ENCODE measurements around the gene DOCK3.
"Not testable (repeated sequence)": the region's sequence is repeated elsewhere in the genome, so short reads cannot be mapped to it uniquely, and the experiment has no call there.

DOCK3 gene

DNA sequence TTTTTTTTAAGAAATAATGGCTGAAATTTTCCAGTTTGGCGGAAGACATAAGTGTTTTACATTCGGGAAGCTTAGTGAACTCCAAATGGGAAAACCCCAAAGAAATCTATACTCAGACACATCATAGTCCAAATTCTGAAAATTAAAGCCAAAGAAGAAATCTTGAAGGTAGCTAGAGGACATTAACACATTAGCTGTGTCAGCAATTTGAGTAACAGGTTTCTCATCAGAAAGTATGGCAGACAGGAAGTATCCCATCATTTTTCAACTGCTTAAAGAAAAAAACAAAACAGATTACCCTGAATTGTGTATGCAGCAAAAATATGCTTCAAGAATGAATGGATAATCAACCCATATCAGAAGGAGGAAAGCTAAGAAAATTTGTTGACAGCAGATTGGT lies 261.7 kb downstream of the DOCK3 start:
- H3K4me3 ChIP-seq (ENCODE audit: low read depth in 1 of 5, low read length in 5 of 5): no peak overlapping the region
- no peaks in the 10 kb centered on the region for H3K4me1 ChIP-seq (ENCODE audit: control insufficient read depth in 5 of 5, insufficient read depth in 5 of 5, low read length in 5 of 5)
- no peak overlapping the region for H3K9ac ChIP-seq (ENCODE audit: low read length in 5 of 5)
- no peaks in the 10 kb centered on the region for H3K27me3 ChIP-seq (ENCODE audit: control insufficient read depth in 5 of 5, insufficient read depth in 4 of 5, low read length in 5 of 5)
- H3K27ac ChIP-seq (ENCODE audit: low read depth, low read length): no peak overlapping the region
- H3K36me3 ChIP-seq (ENCODE audit: control insufficient read depth in 5 of 5, insufficient read depth in 5 of 5, low read length in 5 of 5): no peaks in the 10 kb centered on the region
- H3K9me3 ChIP-seq (ENCODE audit: control insufficient read depth in 5 of 5, low read length in 5 of 5): peaks cover 0 to 5% (median 0%) of the 10 kb centered on the region in 5 donors

DNA sequence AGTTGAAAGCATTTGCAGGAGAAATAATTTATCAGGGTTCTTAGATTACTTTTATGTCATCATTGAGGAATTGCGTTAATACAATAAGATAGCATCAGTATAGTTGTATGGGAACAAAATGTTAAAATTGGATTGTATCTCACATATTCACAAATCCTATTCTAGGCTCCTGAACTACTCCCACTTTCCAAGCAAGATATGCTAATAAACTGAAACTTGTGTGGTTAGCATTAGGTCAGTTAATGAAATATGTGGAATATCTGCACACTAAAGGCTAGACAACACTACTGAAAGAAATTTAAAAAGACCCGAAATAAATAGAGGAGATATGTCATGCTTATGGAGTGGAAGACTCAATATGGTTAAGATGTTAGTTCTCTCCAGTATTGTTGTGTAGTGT lies 272.7 kb downstream of the DOCK3 start:
- Histone ChIP-seq H3K27me3 (ENCODE audit: control insufficient read depth in 5 of 5, insufficient read depth in 4 of 5, low read length in 5 of 5) (peaks cover 0 to 3% (median 0%) of the 10 kb centered on the region in 5 donors), H3K4me1 (ENCODE audit: control insufficient read depth in 5 of 5, insufficient read depth in 5 of 5, low read length in 5 of 5) (no peaks in the 10 kb centered on the region), H3K36me3 (ENCODE audit: control insufficient read depth in 5 of 5, insufficient read depth in 5 of 5, low read length in 5 of 5) (no peaks in the 10 kb centered on the region), H3K4me3 (ENCODE audit: low read depth in 1 of 5, low read length in 5 of 5) (no peak overlapping the region), H3K9ac (ENCODE audit: low read length in 5 of 5) (no peak overlapping the region), H3K27ac (ENCODE audit: low read depth, low read length) (no peak overlapping the region), H3K9me3 (ENCODE audit: control insufficient read depth in 5 of 5, low read length in 5 of 5) (no peaks in the 10 kb centered on the region)

DNA sequence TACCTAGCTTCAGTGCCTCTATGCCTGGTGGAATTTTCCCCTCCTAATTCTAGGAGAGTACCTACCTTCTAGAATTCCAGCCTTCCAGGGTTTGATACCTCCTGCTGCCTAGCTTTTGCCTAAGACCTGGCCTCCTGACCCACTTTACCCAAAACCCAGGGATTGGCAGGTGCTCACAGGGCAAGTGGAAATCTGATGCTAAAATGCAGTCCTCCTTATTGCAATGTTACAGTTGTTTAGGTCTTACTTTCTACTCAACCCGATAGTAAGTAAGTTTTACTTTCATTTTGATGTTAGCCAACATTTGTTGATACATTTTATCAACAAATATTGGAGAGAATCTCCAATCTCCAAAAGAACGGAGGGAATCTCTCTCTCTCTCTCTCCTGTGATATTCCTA lies 275.9 kb downstream of the DOCK3 start:
- Histone ChIP-seq H3K4me1 (ENCODE audit: control insufficient read depth in 5 of 5, insufficient read depth in 5 of 5, low read length in 5 of 5) (no peaks in the 10 kb centered on the region), H3K9ac (ENCODE audit: low read length in 5 of 5) (no peak overlapping the region), H3K9me3 (ENCODE audit: control insufficient read depth in 5 of 5, low read length in 5 of 5) (no peaks in the 10 kb centered on the region), H3K36me3 (ENCODE audit: control insufficient read depth in 5 of 5, insufficient read depth in 5 of 5, low read length in 5 of 5) (no peaks in the 10 kb centered on the region), H3K4me3 (ENCODE audit: low read depth in 1 of 5, low read length in 5 of 5) (no peak overlapping the region), H3K27ac (ENCODE audit: low read depth, low read length) (no peak overlapping the region), H3K27me3 (ENCODE audit: control insufficient read depth in 5 of 5, insufficient read depth in 4 of 5, low read length in 5 of 5) (peaks cover 0 to 3% (median 0%) of the 10 kb centered on the region in 5 donors)

DNA sequence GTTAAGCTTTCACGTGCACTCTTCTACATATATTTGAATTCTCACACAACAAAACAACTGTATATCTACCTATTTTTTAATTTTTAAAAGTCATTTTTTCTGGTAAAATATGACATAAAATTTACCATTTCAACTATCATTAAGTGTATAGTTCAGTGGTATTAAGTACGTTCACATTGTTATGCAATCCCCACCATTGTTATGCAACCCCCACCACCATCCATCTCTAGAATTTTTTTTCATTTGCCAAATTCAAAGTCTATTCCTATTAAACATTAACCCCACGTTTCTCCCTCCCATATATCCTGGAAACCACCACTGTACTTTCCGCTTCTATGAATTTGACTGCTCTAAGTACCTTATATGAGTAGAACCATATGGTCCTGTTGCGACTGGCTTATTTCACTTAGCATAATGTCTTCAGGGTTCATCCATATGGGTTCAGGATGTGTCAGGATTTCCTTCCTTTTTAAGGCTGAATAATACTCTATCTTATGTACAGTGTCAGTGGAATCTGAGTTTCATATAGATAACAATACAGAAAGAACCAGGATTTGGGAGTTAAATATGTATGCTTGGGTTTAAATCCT lies 279.2 kb downstream of the DOCK3 start:
- Histone ChIP-seq H3K4me3 (ENCODE audit: low read depth in 1 of 5, low read length in 5 of 5) (no peak overlapping the region), H3K4me1 (ENCODE audit: control insufficient read depth in 5 of 5, insufficient read depth in 5 of 5, low read length in 5 of 5) (no peaks in the 10 kb centered on the region), H3K9ac (ENCODE audit: low read length in 5 of 5) (no peak overlapping the region), H3K27me3 (ENCODE audit: control insufficient read depth in 5 of 5, insufficient read depth in 4 of 5, low read length in 5 of 5) (peaks cover 0 to 3% (median 0%) of the 10 kb centered on the region in 5 donors), H3K27ac (ENCODE audit: low read depth, low read length) (no peak overlapping the region), H3K9me3 (ENCODE audit: control insufficient read depth in 5 of 5, low read length in 5 of 5) (no peaks in the 10 kb centered on the region), H3K36me3 (ENCODE audit: control insufficient read depth in 5 of 5, insufficient read depth in 5 of 5, low read length in 5 of 5) (no peaks in the 10 kb centered on the region)

DNA sequence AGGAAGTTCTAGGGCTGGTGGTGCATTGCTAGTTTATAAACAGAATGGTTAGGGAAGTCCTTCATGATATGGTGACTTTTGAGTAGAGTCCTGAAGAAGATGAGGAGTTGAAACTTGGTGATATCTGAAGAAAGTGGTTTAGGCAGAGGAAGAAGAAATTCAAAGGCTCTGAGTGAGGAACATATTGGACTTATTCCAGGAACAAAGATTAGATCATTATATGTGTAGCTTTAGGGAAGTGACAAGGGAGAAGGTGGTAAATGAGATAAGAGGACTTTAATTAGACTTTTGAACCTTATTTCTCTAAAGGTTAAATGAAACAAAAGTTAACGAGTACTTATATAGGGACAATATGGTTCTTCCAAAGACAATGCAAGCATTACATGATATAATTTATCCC lies 286.7 kb downstream of the DOCK3 start:
- peaks cover 0 to 5% (median 0%) of the 10 kb centered on the region in 5 donors for H3K27me3 ChIP-seq (ENCODE audit: control insufficient read depth in 5 of 5, insufficient read depth in 4 of 5, low read length in 5 of 5)
- H3K36me3 ChIP-seq (ENCODE audit: control insufficient read depth in 5 of 5, insufficient read depth in 5 of 5, low read length in 5 of 5): no peaks in the 10 kb centered on the region
- no peak overlapping the region for H3K4me3 ChIP-seq (ENCODE audit: low read depth in 1 of 5, low read length in 5 of 5)
- H3K27ac ChIP-seq (ENCODE audit: low read depth, low read length): no peak overlapping the region
- no peaks in the 10 kb centered on the region for H3K4me1 ChIP-seq (ENCODE audit: control insufficient read depth in 5 of 5, insufficient read depth in 5 of 5, low read length in 5 of 5)
- H3K9me3 ChIP-seq (ENCODE audit: control insufficient read depth in 5 of 5, low read length in 5 of 5): no peaks in the 10 kb centered on the region
- no peak overlapping the region for H3K9ac ChIP-seq (ENCODE audit: low read length in 5 of 5)

DNA sequence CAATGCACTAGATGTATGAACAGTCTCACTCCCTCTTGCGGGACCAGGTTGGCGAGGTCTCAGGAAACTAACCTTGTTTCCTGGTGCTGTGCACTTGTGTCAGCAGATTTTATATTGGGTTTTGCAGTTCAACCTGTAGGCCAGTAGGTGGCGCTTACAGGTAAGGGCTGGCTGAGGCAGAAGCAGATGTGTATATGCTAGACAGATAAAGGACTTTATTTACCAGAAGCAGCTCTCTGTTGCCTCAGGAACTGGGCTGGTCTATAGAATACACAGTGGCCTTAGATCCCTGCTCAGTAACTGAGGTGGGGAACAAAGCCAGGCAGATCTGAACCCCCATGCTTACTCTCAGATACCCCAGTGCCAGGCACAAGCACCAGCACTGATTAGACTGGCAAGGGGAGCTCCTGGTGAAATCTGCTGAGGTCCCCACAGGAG lies 296.8 kb downstream of the DOCK3 start:
- Histone ChIP-seq H3K4me1 (ENCODE audit: control insufficient read depth in 5 of 5, insufficient read depth in 5 of 5, low read length in 5 of 5) (no peaks in the 10 kb centered on the region), H3K9ac (ENCODE audit: low read length in 5 of 5) (no peak overlapping the region), H3K9me3 (ENCODE audit: control insufficient read depth in 5 of 5, low read length in 5 of 5) (peaks cover 0 to 11% (median 7%) of the 10 kb centered on the region in 5 donors), H3K4me3 (ENCODE audit: low read depth in 1 of 5, low read length in 5 of 5) (no peak overlapping the region), H3K36me3 (ENCODE audit: control insufficient read depth in 5 of 5, insufficient read depth in 5 of 5, low read length in 5 of 5) (no peaks in the 10 kb centered on the region), H3K27me3 (ENCODE audit: control insufficient read depth in 5 of 5, insufficient read depth in 4 of 5, low read length in 5 of 5) (no peaks in the 10 kb centered on the region), H3K27ac (ENCODE audit: low read depth, low read length) (no peak overlapping the region)

DNA sequence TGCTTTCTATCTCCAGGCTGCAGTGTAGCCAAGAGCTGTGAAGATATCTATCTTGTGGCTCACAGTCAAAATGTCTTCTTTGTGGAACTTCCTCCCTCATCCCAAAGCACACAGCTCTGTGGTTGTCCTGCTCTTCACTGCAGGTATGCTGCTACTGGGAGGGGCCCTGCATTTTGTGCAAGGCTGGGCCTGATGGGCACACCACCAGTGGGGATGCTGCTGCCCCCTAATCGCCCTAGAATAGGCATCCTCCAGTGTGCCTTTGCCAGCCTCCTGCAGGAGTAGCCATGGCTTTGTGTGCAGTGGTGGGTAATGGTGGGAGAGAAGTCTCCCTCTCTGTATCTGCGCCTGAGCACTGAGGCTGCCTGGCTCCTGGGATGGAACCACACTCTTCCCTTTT lies 297.3 kb downstream of the DOCK3 start:
- H3K9me3 ChIP-seq (ENCODE audit: control insufficient read depth in 5 of 5, low read length in 5 of 5): peaks cover 0 to 11% (median 7%) of the 10 kb centered on the region in 5 donors
- no peaks in the 10 kb centered on the region for H3K27me3 ChIP-seq (ENCODE audit: control insufficient read depth in 5 of 5, insufficient read depth in 4 of 5, low read length in 5 of 5)
- H3K36me3 ChIP-seq (ENCODE audit: control insufficient read depth in 5 of 5, insufficient read depth in 5 of 5, low read length in 5 of 5): no peaks in the 10 kb centered on the region
- H3K4me3 ChIP-seq (ENCODE audit: low read depth in 1 of 5, low read length in 5 of 5): no peak overlapping the region
- H3K27ac ChIP-seq (ENCODE audit: low read depth, low read length): no peak overlapping the region
- no peak overlapping the region for H3K9ac ChIP-seq (ENCODE audit: low read length in 5 of 5)
- H3K4me1 ChIP-seq (ENCODE audit: control insufficient read depth in 5 of 5, insufficient read depth in 5 of 5, low read length in 5 of 5): no peaks in the 10 kb centered on the region

DNA sequence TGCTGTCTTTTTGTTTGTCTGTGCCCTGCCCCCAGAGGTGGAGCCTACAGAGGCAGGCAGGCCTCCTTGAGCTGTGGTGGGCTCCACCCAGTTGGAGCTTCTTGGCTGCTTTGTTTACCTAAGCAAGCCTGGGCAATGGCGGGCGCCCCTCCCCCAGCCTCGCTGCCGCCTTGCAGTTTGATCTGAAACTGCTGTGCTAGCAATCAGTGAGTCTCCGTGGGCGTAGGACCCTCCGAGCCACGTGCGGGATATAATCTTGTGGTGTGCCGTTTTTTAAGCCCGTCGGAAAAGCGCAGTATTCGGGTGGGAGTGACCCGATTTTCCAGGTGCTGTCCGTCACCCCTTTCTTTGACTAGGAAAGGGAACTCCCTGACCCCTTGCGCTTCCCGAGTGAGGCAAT lies 303.9 kb downstream of the DOCK3 start:
- not testable (repeated sequence) for H3K27me3 ChIP-seq (ENCODE audit: control insufficient read depth in 5 of 5, insufficient read depth in 4 of 5, low read length in 5 of 5); H3K4me1 ChIP-seq (ENCODE audit: control insufficient read depth in 5 of 5, insufficient read depth in 5 of 5, low read length in 5 of 5); H3K27ac ChIP-seq (ENCODE audit: low read depth, low read length); H3K9ac ChIP-seq (ENCODE audit: low read length in 5 of 5); H3K9me3 ChIP-seq (ENCODE audit: control insufficient read depth in 5 of 5, low read length in 5 of 5); H3K36me3 ChIP-seq (ENCODE audit: control insufficient read depth in 5 of 5, insufficient read depth in 5 of 5, low read length in 5 of 5); H3K4me3 ChIP-seq (ENCODE audit: low read depth in 1 of 5, low read length in 5 of 5)

DNA sequence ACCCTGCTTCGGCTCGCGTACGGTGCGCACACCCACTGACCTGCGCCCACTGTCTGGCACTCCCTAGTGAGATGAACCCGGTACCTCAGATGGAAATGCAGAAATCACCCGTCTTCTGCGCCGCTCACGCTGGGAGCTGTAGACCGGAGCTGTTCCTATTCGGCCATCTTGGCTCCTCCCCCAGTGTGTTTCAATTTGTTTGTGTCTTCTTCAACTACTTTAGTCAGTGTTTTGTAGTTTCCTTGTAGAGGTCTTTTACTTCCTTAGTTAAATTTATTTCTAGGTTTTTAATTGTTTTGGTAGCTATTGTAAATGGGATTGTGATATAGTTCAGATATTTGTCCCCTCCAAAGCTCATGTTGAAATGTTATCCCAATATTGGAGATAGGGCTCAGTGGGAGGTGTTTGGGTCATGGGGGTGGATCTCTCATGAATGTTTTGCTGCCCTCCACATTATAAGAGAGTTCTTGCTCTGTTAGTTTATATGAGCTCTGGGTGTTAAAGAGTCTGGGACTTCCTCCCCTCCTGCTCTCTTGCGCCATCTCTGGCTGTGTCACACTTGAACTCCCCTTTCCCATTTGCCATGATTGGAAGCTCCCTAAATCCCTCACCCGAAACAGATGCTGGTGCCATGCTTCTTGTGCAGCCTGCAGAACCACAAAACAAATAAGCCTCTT lies 304.4 kb downstream of the DOCK3 start:
- Histone ChIP-seq H3K27me3 (ENCODE audit: control insufficient read depth in 5 of 5, insufficient read depth in 4 of 5, low read length in 5 of 5) (peaks cover 0 to 2% (median 0%) of the 10 kb centered on the region in 5 donors), H3K9ac (ENCODE audit: low read length in 5 of 5) (no peak overlapping the region), H3K4me1 (ENCODE audit: control insufficient read depth in 5 of 5, insufficient read depth in 5 of 5, low read length in 5 of 5) (no peaks in the 10 kb centered on the region), H3K4me3 (ENCODE audit: low read depth in 1 of 5, low read length in 5 of 5) (no peak overlapping the region), H3K9me3 (ENCODE audit: control insufficient read depth in 5 of 5, low read length in 5 of 5) (no peaks in the 10 kb centered on the region), H3K36me3 (ENCODE audit: control insufficient read depth in 5 of 5, insufficient read depth in 5 of 5, low read length in 5 of 5) (no peaks in the 10 kb centered on the region), H3K27ac (ENCODE audit: low read depth, low read length) (no peak overlapping the region)

DNA sequence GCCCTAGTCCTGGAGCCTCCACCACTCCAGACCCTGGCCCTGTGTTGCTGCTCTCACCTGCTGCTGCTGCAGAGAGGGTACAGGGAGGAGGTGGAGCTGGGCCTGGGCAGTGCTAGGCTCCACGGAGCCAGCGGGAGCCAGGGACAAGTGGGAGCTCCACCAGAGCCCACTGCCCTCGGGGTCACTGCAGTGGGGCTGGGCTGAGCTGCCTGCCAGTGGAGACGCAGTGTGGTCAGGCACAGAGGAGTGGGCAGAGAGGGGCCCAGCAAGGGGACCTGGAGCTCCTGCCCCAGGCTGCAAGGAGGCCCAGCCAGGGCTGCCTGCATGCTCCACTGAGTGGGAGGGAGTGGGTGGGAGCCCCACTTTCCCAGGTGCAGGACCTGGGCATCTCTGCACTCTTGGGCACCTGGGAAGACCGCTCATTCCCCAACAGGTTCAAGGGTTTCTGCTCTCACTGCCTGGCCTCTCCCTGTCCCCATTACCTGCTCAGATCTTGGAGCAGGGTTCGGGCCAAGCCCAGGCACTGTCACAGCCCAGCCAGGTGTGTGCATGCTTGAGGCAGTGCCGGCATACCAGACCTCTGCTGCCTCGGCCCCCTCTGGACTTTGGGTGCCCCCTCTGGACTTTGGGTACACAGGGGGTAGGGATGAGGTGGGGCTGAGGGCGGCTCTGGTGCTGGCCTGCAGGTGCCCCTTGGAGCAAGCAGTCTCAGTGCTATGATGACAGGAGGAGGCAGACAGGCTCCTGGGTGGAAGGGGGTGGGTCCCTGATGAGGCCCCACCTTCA lies 308.0 kb downstream of the DOCK3 start:
- Histone ChIP-seq H3K27me3 (ENCODE audit: control insufficient read depth in 5 of 5, insufficient read depth in 4 of 5, low read length in 5 of 5) (peaks cover 0 to 2% (median 0%) of the 10 kb centered on the region in 5 donors), H3K9ac (ENCODE audit: low read length in 5 of 5) (no peak overlapping the region), H3K36me3 (ENCODE audit: control insufficient read depth in 5 of 5, insufficient read depth in 5 of 5, low read length in 5 of 5) (no peaks in the 10 kb centered on the region), H3K4me1 (ENCODE audit: control insufficient read depth in 5 of 5, insufficient read depth in 5 of 5, low read length in 5 of 5) (no peaks in the 10 kb centered on the region), H3K4me3 (ENCODE audit: low read depth in 1 of 5, low read length in 5 of 5) (no peak overlapping the region), H3K27ac (ENCODE audit: low read depth, low read length) (no peak overlapping the region), H3K9me3 (ENCODE audit: control insufficient read depth in 5 of 5, low read length in 5 of 5) (no peaks in the 10 kb centered on the region)

All from subcutaneous abdominal adipose tissue (tissue), 5 donors.